ENCODE data around the gene SPRY1.

Gene SPRY1, protein sequence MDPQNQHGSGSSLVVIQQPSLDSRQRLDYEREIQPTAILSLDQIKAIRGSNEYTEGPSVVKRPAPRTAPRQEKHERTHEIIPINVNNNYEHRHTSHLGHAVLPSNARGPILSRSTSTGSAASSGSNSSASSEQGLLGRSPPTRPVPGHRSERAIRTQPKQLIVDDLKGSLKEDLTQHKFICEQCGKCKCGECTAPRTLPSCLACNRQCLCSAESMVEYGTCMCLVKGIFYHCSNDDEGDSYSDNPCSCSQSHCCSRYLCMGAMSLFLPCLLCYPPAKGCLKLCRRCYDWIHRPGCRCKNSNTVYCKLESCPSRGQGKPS

DNA sequence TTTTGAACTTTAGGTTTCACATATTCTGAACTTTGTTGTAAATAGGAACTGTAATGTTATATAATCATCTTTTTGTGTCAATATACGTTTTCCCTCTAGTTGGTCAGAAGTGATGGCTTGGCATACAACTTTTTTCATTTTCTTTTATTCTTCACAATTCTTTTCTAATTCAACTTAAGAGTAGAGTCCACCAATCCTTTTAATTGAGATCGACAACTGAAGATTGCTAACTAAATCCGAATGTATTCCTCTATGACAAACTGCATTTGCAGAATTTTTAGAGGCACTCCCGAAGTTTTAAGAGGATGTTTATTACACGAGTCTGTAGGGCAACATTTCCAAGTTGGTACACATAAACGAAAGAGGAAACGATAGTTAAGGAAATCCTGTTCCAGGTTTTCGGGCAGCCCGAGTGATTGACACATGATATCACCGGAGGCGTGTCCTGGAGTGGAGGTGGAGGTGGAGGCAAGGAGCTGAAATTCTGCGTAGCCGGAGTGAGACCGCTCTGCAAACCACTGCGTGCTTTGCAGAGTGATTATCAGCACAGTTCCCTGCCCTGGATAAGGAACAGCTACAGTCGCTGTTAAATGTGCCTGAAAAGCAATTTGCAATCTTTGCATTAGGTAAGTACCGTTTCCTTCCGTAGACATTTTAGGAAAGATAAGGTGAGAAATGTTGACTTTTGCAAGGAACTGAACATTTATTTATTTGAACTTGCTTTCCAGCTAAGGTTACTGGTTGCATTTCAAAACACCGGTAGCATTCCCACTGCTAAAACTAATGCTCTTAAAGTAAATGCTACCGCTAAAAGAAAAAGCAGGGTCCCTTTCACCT lies at the start of gene SPRY1:
SPRY1 (plus strand) TSS at position 489 of the 837 bp plus-strand sequence. CDS start 4,797 bp downstream, outside the sequence.
- DNase-seq = peak in 54 of 56 donors; percentile 12 to 86 (median 62)

DNA sequence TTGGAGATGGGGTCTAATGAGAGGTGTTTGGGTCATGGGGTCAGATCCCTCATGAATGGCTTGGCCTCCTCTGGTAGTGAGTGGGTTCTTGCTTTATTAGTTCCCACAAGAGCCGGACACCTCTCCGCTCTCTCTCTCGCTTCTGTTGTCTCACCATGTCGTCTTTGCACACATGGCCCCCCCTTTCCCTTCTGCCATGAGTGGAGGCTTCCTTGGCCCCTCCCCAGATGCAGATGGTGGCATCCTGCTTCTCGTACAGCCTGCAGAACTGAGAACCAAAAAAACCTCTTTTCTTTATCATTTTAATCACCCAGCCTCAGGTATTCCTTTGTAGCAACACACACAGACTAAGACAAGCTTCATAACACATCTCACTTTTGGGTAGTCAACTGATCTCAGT lies 49.6 kb upstream of the SPRY1 start:
- no peak for DNase-seq

DNA sequence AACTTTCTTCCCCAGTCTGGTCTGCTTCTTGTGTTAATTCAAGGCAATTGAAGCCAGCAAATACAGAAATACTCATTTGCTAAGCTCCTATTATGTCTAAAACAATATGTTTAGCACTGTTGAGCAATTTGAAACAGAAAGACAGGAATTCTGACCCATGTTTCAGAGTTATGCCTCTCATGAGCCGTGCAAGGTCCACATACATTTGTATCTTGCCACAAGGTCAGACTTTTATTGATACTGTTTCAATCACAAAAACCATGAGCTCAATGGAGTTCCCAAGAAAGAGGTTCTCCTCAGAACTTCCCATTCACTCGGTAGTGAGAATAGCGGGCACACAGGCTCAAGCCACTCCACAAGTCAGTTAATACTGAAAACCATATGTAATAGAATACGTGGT lies 47.6 kb upstream of the SPRY1 start:
- no peak for DNase-seq

DNA sequence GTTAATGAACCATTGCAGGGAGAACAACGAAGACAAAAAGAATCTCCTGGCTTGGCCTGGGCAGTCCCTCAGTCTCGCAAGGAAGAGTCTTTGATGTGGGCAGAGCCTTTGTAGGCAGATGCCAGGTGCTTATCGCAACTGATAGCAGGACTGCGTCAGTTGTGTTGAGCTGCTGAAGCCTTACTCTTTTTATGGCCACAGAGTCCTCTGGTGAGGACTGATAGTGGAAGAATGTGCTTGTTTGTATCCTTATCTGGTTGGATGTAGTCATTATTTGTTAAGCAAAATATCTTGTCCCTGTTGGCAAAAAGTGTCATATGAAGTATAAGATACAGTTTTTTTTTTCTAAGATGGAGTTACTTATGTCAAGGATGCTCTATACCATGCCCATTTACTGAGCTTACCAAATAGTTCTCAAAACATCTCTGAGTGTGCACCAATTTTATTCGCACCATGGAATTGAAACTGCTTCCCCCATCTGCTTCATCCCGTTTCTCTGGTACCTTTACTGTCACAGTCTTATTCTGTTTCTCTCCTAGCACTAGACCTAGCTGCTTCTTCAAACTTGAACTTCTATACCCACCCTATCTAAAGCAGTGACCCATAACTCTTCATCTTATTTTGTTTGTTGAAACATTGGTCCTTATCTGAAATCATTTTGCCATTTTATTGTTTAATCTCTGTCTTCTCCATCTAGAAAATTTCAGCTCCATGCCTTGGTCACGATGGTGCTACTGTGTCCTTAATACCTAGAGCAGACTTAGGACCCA lies 47.0 kb upstream of the SPRY1 start:
- DNase-seq = no peak

DNA sequence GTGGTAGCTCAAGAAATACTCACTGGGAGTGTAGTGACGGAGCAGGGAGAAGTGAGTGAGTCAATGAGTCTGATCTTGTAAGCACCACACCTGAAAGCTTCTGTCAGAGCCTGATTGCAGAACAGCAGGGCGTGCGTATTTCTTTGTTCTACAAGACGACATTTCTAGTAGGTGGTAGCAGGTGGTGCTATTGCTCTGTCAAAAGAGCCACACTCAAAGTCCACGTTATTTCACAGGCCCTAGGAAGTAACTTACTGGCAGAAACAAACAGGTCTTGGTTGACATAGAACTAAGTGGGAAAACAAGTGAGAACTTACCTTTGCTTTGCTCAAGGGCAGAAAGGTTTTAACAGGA lies 46.4 kb upstream of the SPRY1 start:
- peak in 2 of 56 donors; percentile 2 to 5 for DNase-seq

DNA sequence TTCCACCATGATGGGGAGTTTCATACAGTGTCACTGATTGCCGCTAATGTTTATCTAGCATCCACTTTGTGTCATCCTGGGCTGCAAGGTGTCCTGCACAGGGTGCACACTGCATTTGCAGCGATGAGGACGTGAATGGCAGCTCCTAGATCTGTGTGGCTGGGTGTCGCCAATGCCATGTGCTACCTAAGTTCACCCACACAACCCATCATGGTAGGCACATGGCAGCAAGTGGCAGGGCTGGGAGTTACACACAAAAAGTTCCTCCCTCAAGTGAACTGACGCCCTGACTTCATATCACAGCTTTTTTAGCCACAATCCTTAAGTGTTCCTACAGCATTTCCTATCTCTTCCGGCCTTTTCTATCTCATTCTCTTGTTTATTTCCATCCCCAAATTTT lies 45.9 kb upstream of the SPRY1 start:
- DNase-seq = no peak

DNA sequence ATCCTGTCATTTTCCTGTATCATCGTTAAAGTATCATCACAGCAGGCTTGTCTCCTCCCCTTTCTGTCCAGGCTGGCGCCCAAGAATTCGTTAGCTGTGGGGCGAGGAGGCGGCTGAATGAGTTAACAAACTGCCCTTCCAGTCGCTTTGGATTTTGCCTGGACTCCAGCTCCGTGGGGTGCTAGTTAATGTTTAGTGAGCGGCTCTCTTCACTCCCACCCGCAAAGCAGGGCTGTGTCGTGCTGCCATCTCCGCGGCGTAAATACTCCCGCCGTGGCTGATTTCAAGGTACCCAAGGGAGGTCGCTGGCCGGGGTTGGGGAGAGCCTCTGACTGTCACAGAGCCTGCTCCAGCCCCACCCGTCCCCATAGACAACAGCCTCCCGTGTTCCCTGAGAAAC lies 44.9 kb upstream of the SPRY1 start:
- no peak for DNase-seq

DNA sequence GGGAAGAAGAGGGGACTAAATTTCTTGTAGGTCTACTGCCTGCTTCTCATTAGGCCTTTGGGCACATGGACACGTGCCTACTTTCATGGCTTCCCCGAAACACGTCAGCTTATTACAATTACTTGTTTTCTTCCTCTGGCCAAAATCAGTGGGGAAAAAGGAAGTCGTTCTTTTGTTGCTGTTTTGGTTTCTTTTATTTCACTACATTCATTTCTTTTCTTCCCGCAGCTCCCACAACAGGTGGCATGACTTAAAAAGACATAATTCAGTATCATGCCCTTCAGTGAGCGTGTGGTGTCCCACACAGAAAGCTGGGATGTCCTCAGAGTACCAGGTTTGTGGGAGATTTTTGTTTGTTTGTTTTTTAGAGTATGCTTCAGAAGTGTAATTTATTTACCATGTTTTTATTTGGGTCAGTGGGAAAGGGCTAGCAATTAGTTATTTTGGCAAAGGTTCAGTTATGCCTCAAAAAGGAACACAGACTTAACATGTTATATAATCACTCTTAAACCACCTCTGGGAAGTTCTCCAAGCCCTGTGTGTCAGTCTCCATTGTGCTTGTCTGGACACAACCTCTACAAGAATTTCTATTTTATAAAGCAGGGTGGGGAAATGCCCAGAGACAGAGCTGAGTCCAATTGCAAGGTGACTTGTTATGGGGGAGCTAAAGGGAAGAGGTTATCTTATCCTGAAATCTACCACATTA lies 44.2 kb upstream of the SPRY1 start:
- no peak for DNase-seq

DNA sequence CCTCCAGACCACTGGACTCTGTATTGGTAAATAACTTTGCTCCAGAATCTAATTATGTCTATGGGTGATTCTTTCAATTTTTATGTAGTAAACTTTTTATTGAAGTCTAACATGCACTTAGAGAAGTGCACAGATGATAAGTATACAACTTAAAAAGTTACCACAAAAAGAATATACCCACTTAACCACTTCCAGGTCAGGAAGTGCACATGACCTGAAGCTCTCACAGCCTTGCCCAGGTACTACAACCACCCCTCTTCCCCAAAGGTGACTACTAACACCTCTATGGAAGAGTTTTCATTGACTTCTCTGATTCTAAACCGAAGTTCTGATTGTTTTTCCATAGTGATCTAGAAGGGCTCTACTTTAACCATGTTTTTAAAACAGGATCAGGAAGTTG lies 43.6 kb upstream of the SPRY1 start:
- no peak for DNase-seq

DNA sequence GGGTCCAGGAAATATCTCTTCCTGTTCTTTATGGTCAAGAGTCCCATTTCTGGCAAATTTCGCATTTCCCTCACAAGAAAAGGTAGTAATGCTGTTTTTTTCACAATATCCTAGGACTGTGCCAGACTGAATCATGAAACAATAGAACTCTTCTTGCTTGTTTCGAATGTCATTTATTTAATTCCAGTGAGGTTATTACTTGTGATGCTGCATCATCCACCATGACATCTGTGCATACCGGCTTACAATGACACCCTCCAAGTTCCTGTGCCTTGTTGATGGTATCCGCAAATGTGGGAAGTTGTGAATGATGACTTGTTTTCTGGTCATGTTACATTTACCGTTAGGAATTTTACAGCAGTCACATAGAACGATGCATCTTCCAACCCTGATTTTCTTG lies 42.9 kb upstream of the SPRY1 start:
- DNase-seq = no peak

DNA sequence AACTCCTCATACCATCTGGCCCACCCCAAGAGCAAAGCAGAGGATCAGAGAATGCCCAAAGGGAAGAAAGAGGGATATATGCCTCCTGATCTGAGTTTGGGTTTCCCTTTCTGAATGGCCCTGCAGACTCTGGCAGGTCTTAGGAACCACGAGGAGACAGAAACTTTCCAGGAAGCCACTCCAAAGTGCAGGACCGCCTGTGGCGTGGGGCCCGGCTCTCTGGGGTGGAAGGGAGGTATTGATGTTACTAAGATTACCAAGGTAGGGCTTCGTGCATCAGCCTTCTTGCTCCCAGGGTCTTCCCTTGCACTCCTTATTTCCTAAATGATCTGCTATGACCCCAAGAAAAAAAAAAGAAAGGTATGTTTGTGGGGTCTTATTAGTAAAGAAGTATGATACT lies 41.9 kb upstream of the SPRY1 start:
- no peak for DNase-seq

DNA sequence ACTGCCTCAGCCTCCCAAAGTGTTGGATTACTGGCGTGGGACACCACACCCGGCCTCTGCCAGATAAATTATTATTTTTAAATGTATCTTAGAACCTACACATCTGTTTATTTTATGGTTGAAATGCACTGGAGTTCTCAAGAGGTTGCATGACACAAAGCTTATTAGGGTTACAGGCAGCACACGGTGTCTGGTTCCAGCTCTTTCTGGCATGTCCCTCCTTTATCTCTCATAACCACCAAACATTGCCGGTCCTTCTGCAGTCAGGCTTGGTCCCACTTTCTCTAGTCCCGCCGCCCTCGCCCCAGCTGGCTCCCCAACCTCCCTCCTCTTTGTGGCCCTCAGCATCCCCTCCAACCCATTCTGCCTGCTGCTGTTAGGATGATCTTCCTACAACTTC lies 39.7 kb upstream of the SPRY1 start:
- no peak for DNase-seq

DNA sequence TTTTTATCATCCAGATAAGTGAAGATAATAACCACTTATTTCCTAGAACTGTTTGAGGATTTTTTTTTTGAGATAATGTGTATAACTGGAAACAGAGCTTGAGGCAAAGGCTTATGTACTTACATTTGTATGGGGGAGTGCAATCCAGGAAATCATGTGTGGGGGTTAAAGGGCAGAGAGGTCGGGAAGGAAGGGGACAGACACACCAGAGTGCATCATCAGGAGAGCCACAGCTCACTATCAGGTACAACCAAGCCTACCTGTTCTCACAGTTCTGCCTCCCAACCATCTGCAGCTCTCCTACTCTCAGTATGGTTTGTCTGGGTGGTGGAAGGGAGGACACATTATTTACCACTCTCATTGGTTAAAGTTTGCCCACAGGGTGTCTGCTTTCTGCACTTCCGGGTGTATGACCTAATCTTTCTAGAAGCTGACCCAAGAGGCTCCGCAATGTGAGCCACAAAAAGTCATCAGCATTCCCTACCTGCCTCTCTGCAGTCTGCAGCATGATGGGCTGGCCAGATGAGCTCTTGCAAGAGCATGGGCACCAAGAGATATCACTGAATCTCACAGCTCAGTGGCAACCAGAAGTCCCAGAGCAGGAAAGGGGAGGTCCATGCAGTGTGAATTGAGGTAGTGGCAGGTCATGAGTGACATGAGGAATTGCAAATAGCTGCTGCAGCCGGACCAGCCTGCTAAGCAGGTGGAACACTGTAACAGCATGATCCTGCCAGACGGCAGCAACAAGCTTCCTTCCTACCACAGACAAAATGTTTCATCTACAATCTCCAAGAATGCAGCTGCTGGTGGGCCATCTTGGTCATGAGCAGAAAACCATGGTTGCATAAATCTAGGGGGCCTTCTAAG lies 36.9 kb upstream of the SPRY1 start:
- DNase-seq = no peak

DNA sequence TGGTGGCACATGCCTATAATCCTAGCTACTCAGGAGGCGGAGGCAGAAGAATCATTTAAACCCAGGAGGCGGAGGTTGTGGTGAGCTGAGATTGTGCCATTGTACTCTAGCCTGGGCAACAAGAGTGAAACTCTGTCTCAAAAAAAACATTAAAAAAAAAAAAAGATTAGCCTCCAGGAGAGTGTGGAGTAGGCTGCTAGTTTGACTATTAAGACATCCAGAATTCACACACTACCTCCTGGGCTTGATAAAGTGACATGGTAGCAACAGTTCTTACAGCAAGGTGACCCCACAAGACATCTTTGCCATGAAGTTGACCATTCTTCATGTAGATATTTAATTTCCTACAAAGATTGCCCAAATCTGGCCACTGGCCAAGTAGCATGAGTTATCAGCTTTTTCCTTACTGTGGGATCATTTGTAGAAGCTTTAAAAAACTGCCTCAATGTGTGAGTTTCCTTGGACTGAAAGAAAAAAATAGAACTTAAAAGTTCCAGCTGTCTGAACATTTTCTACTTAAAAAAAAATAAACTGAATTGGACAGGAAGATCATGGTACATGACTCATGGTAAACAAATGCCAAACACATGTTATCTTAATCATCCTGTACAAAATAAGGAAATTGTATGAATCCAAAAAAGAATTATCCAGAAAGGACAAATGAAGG lies 35.3 kb upstream of the SPRY1 start:
- peak in 5 of 56 donors; percentile 9 to 30 (median 27) for DNase-seq

DNA sequence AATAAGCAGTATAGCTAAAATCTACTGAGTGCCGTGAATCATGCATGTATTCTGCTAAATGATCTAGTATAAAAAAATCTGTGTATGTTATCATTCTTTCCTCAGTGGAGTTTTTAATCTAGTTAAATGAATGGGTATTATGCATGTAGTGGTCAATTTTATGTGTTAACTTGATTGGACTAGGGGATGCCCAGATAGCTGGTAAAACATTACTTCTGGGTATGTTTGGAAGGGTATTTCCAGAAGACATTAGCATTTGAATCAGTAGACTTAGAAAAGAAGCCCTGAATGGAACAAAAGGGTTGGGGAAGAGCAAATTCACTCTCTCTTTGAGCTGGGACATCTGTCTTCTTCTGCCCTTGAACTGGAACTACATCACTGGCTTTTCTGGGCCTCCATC lies 34.5 kb upstream of the SPRY1 start:
- no peak for DNase-seq

DNA sequence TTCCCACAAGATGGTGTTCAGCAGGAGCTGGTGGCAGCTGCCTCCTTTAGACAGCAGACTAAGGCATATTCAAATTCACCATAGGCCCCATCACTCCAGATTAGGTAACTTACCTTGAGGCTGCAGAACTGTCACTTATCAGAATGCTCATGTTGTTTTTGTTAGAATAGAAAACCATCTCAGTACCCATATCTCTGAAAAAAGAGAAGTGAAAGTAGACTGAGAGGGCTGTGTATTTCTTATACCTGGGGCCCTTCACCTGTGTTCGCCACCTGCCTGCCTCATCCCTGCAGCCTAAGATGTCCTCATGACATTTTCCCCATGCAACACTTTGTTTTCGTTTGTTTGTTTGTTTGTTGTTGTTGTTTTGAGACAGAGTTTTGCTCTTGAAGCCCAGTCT lies 32.9 kb upstream of the SPRY1 start:
- no peak for DNase-seq

DNA sequence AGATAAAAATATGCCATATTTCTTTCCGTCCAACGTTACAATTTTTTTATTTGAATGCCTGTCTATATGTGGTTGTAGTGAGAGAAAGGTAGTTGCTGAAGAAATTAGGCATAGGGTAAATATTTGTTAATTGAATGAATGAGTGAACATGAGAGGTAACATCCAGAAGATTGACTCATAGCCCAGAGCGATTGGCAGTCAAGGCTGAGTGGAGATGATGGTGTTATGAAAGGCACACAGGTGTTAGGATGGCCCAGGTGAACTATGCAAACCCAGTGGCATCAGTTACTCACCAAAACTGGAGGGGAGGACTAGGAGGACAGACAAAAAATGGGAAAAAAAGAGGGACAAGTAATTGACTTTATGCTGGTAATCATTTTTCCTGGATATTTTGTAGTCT lies 31.7 kb upstream of the SPRY1 start:
- DNase-seq = no peak

DNA sequence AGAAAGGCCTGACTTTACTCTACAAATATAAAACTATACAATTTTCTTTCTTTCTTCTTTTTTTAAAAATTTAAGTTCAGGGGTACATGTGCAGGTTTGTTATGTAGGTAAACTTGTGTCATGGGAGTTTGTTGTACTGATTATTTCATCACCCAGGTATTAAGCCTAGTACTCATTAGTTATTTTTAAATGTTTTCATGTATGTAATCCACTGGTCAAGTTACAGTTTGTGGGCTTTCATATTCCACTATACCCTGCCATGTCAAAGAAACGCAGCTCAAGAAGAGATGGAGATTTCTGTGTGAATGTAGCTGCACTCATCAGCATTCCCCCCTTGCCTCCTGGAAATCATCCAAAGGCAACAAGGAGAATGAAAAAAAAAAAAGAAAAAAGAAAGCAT lies 31.2 kb upstream of the SPRY1 start:
- no peak for DNase-seq

DNA sequence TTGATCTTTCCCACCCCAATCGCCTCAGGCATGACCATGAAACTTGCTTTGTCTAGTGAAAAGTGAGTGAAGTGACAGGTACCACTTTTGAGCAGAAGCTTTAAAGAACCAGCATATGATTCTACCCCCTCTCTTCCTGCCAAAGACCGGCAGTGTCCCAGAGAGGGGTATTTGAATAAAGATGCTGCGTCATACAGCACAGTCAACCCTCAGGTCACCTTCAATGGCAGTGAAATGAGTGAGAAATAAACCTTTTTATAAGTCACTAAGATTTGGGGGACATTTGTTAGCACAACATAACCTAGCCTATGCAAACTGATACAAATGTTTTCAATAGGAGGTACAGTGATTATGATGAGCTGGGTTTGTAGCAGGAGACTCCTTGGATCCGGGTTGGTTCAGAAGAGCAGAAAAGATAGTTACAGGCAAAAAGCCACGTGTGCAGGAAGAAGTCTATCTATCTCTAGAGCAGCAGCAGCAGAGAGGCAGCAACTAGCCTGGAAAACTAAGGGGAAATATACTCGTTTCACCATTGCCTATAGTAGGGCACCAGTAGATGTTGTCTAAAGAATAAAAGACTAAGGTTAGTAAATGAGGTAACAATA lies 30.3 kb upstream of the SPRY1 start:
- no peak for DNase-seq

DNA sequence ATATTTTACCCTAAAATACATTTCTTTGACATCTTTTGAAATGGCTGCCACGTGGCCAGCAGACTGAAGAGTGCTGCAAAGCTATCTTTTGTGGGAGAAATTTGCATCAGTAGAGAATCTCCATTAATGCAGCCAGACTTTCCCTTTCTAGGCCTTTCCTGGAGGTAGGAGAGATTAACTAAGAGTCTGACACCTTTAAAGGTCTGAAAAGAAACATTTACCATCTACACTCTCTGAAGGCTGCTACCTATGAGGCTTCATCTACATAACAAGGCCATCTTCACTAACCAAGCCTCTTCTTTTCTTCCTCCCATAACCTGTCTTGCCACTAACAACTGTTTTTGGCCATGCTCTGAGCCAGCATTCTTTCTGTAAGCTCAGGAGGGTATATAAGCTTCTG lies 17.8 kb upstream of the SPRY1 start:
- no peak for DNase-seq
